HPDE6-E6E7 (cell line): ENCODE data around the gene MIGA1.
"Not testable (repeated sequence)": the region's sequence is repeated elsewhere in the genome, so short reads cannot be mapped to it uniquely, and the experiment has no call there.

Experiments used
- DNase-seq: peaks from one replicate; pipeline ENCODE4 v3.0.0; 2011; ENCODE audit warnings: missing footprints; ENCODE audit errors: extremely low spot score

The MIGA1 gene

GRCh38 chr1:77779529-77780281 is at the start of gene MIGA1:
TSS of gene MIGA1 (plus strand) at chr1:77779649. CDS start at chr1:77783253, 3,604 bp downstream.
- DNase-seq = peak; percentile 91

- DNase-seq = no peak
Measured at GRCh38 chr1:77732090-77732489, 47.4 kb upstream of the MIGA1 start.

- no peak for DNase-seq
Measured at GRCh38 chr1:77739235-77739634, 40.2 kb upstream of the MIGA1 start.

- DNase-seq = no peak
Measured at GRCh38 chr1:77741316-77741715, 38.1 kb upstream of the MIGA1 start.

GRCh38 chr1:77742011-77742555 is 37.4 kb upstream of the MIGA1 start:
- DNase-seq = no peak

GRCh38 chr1:77744576-77744975 is 34.9 kb upstream of the MIGA1 start:
- no peak for DNase-seq

- DNase-seq = not testable (repeated sequence)
Measured at GRCh38 chr1:77749489-77749888, 30.0 kb upstream of the MIGA1 start.

GRCh38 chr1:77756052-77756754 is 23.2 kb upstream of the MIGA1 start:
- no peak for DNase-seq

GRCh38 chr1:77757066-77757584 is 22.3 kb upstream of the MIGA1 start:
- DNase-seq = no peak

GRCh38 chr1:77757603-77758002 is 21.8 kb upstream of the MIGA1 start:
- no peak for DNase-seq

- DNase-seq = peak; percentile 82
Measured at GRCh38 chr1:77759071-77760028, 20.1 kb upstream of the MIGA1 start, which contains the start of gene USP33. TSS of gene USP33 (minus strand) at chr1:77759852. CDS start at chr1:77741697, 18,155 bp downstream.

GRCh38 chr1:77762072-77762476 is 17.4 kb upstream of the MIGA1 start:
- DNase-seq = peak; percentile 38

GRCh38 chr1:77768006-77768405 is 11.4 kb upstream of the MIGA1 start:
- no peak for DNase-seq

GRCh38 chr1:77776007-77776700 is 3.3 kb upstream of the MIGA1 start:
- no peak for DNase-seq

GRCh38 chr1:77781683-77782082 is 2.2 kb downstream of the MIGA1 start:
- DNase-seq = no peak

- DNase-seq = no peak
Measured at GRCh38 chr1:77783141-77783540, 3.7 kb downstream of the MIGA1 start.

- not testable (repeated sequence) for DNase-seq
Measured at GRCh38 chr1:77786093-77786741, 6.8 kb downstream of the MIGA1 start.

- DNase-seq = no peak
Measured at GRCh38 chr1:77794550-77794949, 15.1 kb downstream of the MIGA1 start.

GRCh38 chr1:77796695-77797405 is 17.4 kb downstream of the MIGA1 start:
- DNase-seq = no peak

- no peak for DNase-seq
Measured at GRCh38 chr1:77797991-77798390, 18.5 kb downstream of the MIGA1 start.
